Activated CD8-positive, alpha-beta T cell treated with anti-CD3 and anti-CD28 coated beads, Interleukin-2, amount 10 ng/mL, durations not matched to agents 7 days and 5 days (primary cell): ENCODE results near the gene BEAN1. TPM values are rescaled to one million over a fixed set of nuclear protein-coding genes. Genes with fewer than 3 reads are reported as not detected.

Experiments used
- ATAC-seq: fragments of 150-1000 bp; cut with Tn5 transposase; one replicate; pipeline ENCODE4 v1.10.0; 2021; ENCODE audit warnings: moderate library complexity
- CTCF ChIA-PET: fragments of 350-600 bp; sonication (Branson Sonifier 250); formaldehyde crosslinking; loops from one replicate; lab custom pipeline; 2021; ENCODE audit warnings: antibody characterized with exemption; lab: Charles Lee
- POLR2A ChIA-PET: fragments of 350-600 bp; sonication (Branson Sonifier 250); formaldehyde crosslinking; loops from one replicate; lab custom pipeline; 2021; ENCODE audit warnings: antibody characterized with exemption; lab: Charles Lee
- DNase-seq: peaks from one replicate; pipeline ENCODE4 v3.0.0-alpha.2; 2020
- H3K27ac Mint-ChIP-seq: one replicate; pipeline ENCODE4 v1.8.0; 2021; ENCODE audit warnings: mild to moderate bottlenecking, mixed read lengths
- H3K27me3 Mint-ChIP-seq: one replicate; pipeline ENCODE4 v1.8.0; 2021; ENCODE audit warnings: low read depth, mixed read lengths
- H3K36me3 Mint-ChIP-seq: one replicate; pipeline ENCODE4 v1.8.0; 2021; ENCODE audit warnings: low read depth, mixed read lengths
- H3K4me1 Mint-ChIP-seq: one replicate; pipeline ENCODE4 v1.8.0; 2021; ENCODE audit warnings: low read depth, mixed read lengths
- H3K4me3 Mint-ChIP-seq: one replicate; pipeline ENCODE4 v1.8.0; 2021; ENCODE audit warnings: mild to moderate bottlenecking, mixed read lengths
- H3K9me3 Mint-ChIP-seq: one replicate; pipeline ENCODE4 v1.8.0; 2022; ENCODE audit warnings: mixed read lengths; ENCODE audit not compliant: insufficient read depth
- total RNA-seq, 2 experiments: library from RNA; stranded (reverse); gene quantifications; one replicate each; pipeline ENCODE4 v1.2.3, GENCODE V29; 2021

The BEAN1 gene
- total RNA-seq, 2 experiments from 2014 or later: not detected

DNA sequence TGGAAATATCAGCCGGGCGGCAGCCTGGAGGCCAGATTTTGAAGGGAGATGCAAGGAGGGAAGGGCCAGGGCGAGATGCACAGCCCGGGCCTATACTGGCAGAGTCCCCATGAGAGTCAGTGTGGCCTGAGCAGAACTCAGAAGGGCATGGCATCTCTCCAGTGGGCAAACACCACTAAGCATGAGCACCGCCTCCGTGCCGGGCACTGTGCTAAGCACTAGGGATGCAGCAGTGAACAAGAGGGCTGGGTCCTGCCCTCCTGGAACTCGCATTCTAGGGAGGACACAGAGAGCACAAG lies 89.4 kb downstream of the BEAN1 start:
- CTCF ChIA-PET: interaction anchor here (1.1 to 1.5 kb wide), 10 partner anchors 8 to 174 kb away, joined by 4 to 12 read pairs (median 5); partner anchors contain the start of genes CKLF and TK2
- H3K27me3 Mint-ChIP-seq: no peaks in the 10 kb centered on the region
- H3K9me3 Mint-ChIP-seq: no peaks in the 10 kb centered on the region
- ATAC-seq (peak; percentile 40), DNase-seq (no peak)
- peak overlapping the region; percentile 74 for H3K4me3 Mint-ChIP-seq
- peaks cover 2% of the 10 kb centered on the region for H3K36me3 Mint-ChIP-seq
- H3K27ac Mint-ChIP-seq: peak overlapping the region; percentile 94
- peaks cover 70% of the 10 kb centered on the region for H3K4me1 Mint-ChIP-seq
- POLR2A ChIA-PET: interaction anchor here (1.2 to 1.5 kb wide), 2 partner anchors 8 to 36 kb away, joined by 5 to 9 read pairs; partner anchors contain the start of gene CKLF

GRCh38 chr16:66516808-66517585 lies 89.9 kb downstream of the BEAN1 start:
- ChIA-PET CTCF (interaction anchor here (1.0 to 1.8 kb wide), 5 partner anchors 9 to 110 kb away, joined by 3 to 5 read pairs (median 4); partner anchors contain the start of gene CKLF), POLR2A (interaction anchor here (1.8 kb wide), 1 partner anchor 33 kb away, joined by 30 read pairs; the partner anchor contains the start of genes CKLF and TK2)
- H3K27ac Mint-ChIP-seq: peak overlapping the region; percentile 94
- no peaks in the 10 kb centered on the region for H3K27me3 Mint-ChIP-seq
- H3K4me1 Mint-ChIP-seq: peaks cover 74% of the 10 kb centered on the region
- peak overlapping the region; percentile 74 for H3K4me3 Mint-ChIP-seq
- ATAC-seq (peak; percentile 79), DNase-seq (peak; percentile 89)
- H3K9me3 Mint-ChIP-seq: no peaks in the 10 kb centered on the region
- peaks cover 2% of the 10 kb centered on the region for H3K36me3 Mint-ChIP-seq

DNA sequence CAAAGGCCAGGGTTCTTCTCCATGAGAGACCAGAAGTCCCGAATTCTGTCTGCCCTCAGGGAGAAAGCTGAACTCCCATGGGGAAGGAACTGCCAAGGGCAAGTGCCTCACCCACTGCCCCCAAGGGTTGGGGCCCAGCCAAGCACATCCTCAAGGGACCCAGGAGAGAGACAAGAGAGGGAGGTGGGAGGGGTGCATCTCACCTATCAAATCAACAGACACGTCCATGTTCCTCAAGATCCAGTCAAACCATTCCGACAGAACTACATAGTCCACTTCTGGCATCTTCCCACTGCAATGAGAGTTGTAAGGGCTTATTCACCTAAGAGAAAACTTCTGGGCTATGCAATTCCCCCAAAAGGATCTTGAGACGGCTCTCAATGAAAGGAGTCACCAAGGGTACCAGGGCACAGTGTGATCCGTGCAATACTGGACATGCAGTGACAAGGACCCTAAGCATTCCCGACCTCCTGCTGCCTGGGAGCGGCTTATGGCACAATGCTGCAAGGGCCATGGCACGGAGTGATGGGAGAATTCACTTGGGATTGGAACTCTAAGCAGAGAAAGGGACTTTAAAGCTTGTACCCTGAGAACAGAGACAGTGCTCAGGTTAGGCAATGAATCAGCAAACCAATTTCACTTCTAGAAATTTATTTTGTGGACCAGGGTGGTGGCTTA lies 90.6 kb downstream of the BEAN1 start:
- peaks cover 5% of the 10 kb centered on the region for H3K36me3 Mint-ChIP-seq
- ChIA-PET CTCF (interaction anchor here (1.0 to 1.8 kb wide), 5 partner anchors 10 to 111 kb away, joined by 3 to 5 read pairs (median 4); partner anchors contain the start of gene CKLF), POLR2A (interaction anchor here (0.7 to 1.8 kb wide), 2 partner anchors 10 to 33 kb away, joined by 3 to 30 read pairs; partner anchors contain the start of genes CKLF and TK2)
- ATAC-seq: no peak
- peaks cover 78% of the 10 kb centered on the region for H3K4me1 Mint-ChIP-seq
- no peaks in the 10 kb centered on the region for H3K9me3 Mint-ChIP-seq
- peak overlapping the region; percentile 94 for H3K27ac Mint-ChIP-seq
- H3K27me3 Mint-ChIP-seq: no peaks in the 10 kb centered on the region
- H3K4me3 Mint-ChIP-seq: peak overlapping the region; percentile 74
- DNase-seq: no peak

GRCh38 chr16:66519482-66520373 lies 92.6 kb downstream of the BEAN1 start:
- CTCF ChIA-PET: interaction anchor here (1.1 to 6.9 kb wide), 4 partner anchors 33 to 70 kb away, joined by 4 to 63 read pairs (median 12); partner anchors contain the start of genes CKLF and TK2
- no peaks in the 10 kb centered on the region for H3K9me3 Mint-ChIP-seq
- DNase-seq (no peak), ATAC-seq (no peak)
- H3K4me3 Mint-ChIP-seq: no peak overlapping the region
- peak overlapping the region; percentile 39 for H3K27ac Mint-ChIP-seq
- H3K36me3 Mint-ChIP-seq: peaks cover 5% of the 10 kb centered on the region
- peaks cover 95% of the 10 kb centered on the region for H3K4me1 Mint-ChIP-seq
- POLR2A ChIA-PET: interaction anchor here (11.0 kb wide), 1 partner anchor 31 kb away, joined by 136 read pairs; the partner anchor contains the start of genes CKLF and TK2
- no peaks in the 10 kb centered on the region for H3K27me3 Mint-ChIP-seq

- POLR2A ChIA-PET: interaction anchor here (1.1 to 11.0 kb wide), 3 partner anchors 10 to 83 kb away, joined by 3 to 136 read pairs (median 11); partner anchors contain the start of genes CKLF, CMTM3 and TK2
- no peaks in the 10 kb centered on the region for H3K27me3 Mint-ChIP-seq
- no peak for ATAC-seq
- no peak for DNase-seq
- H3K4me3 Mint-ChIP-seq: no peak overlapping the region
- H3K27ac Mint-ChIP-seq: peak overlapping the region; percentile 64
- no peaks in the 10 kb centered on the region for H3K9me3 Mint-ChIP-seq
- H3K36me3 Mint-ChIP-seq: peaks cover 5% of the 10 kb centered on the region
- peaks cover 96% of the 10 kb centered on the region for H3K4me1 Mint-ChIP-seq
- CTCF ChIA-PET: interaction anchor here (1.1 to 6.9 kb wide), 4 partner anchors 32 to 69 kb away, joined by 4 to 63 read pairs (median 12); partner anchors contain the start of genes CKLF and TK2
Observed at GRCh38 chr16:66520406-66521170, 93.5 kb downstream of the BEAN1 start.

GRCh38 chr16:66521252-66521713 lies 94.2 kb downstream of the BEAN1 start:
- Mint-ChIP-seq H3K36me3 (peaks cover 5% of the 10 kb centered on the region), H3K27me3 (no peaks in the 10 kb centered on the region), H3K4me3 (peak overlapping the region; percentile 61), H3K4me1 (peaks cover 96% of the 10 kb centered on the region), H3K9me3 (no peaks in the 10 kb centered on the region), H3K27ac (peak overlapping the region; percentile 95)
- no peak for DNase-seq
- CTCF ChIA-PET: interaction anchor here (1.1 to 6.9 kb wide), 8 partner anchors 10 to 230 kb away, joined by 3 to 63 read pairs (median 6); partner anchors contain the start of genes CKLF, DYNC1LI2 and TK2
- POLR2A ChIA-PET: interaction anchor here (1.1 to 11.0 kb wide), 4 partner anchors 11 to 83 kb away, joined by 3 to 136 read pairs (median 8); partner anchors contain the start of genes CKLF, CMTM3 and TK2
- no peak for ATAC-seq

DNA sequence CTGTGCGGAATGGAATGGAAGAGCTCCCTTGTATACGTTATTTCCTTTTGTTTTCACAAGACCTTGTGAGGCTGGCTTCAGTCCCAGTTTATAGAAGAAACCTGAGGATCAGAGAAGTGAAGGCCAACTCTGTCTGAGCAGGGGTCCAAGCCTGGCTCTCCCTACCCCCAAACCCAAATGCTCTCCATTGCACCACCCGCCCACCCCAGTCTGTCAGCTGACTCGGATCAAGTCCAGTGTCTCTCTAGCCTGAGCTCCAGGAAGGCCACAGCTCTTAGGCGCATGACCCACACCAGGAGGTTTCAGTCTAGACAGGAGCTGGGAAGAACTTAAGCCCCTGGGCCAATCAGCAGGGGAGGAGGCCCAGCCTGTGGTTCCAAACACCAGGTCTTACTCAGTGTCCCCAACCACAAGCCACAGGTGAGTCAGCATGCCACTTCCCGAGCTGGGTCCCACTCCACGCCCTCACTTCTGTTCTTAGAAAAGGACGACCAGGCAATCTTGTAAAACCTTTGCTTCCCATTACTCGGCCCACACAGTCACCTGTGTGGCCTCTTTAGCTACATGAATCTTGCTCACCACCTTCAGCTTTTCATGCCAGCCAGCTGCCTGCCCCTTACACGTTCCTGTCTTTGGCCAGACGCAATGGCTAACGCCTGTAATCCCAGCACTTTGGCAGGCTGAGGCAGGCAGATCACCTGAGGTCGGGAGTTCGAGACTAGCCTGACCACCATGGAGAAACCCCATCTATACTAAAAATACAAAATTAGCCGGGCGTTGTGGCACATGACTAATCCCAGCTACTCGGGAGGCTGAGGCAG lies 95.1 kb downstream of the BEAN1 start:
- POLR2A ChIA-PET: interaction anchor here (1.1 to 11.0 kb wide), 4 partner anchors 29 to 82 kb away, joined by 4 to 136 read pairs (median 8); partner anchors contain the start of genes CKLF, CMTM3 and TK2
- CTCF ChIA-PET: interaction anchor here (0.7 to 6.9 kb wide), 16 partner anchors 11 to 229 kb away, joined by 3 to 63 read pairs (median 4); partner anchors contain the start of genes CKLF, DYNC1LI2 and TK2
- DNase-seq (peak; percentile 96), ATAC-seq (peak; percentile 85)
- H3K4me3 Mint-ChIP-seq: peak overlapping the region; percentile 61
- H3K27ac Mint-ChIP-seq: peak overlapping the region; percentile 95
- no peaks in the 10 kb centered on the region for H3K9me3 Mint-ChIP-seq
- H3K4me1 Mint-ChIP-seq: peaks cover 92% of the 10 kb centered on the region
- no peaks in the 10 kb centered on the region for H3K27me3 Mint-ChIP-seq
- peaks cover 3% of the 10 kb centered on the region for H3K36me3 Mint-ChIP-seq

- H3K4me3 Mint-ChIP-seq: peak overlapping the region; percentile 61
- H3K36me3 Mint-ChIP-seq: peaks cover 3% of the 10 kb centered on the region
- DNase-seq (no peak), ATAC-seq (no peak)
- H3K27ac Mint-ChIP-seq: peak overlapping the region; percentile 95
- POLR2A ChIA-PET: interaction anchor here (1.1 to 11.0 kb wide), 5 partner anchors 28 to 81 kb away, joined by 3 to 136 read pairs (median 8); partner anchors contain the start of genes CKLF, CMTM3 and TK2
- H3K9me3 Mint-ChIP-seq: no peaks in the 10 kb centered on the region
- CTCF ChIA-PET: interaction anchor here (0.9 to 6.9 kb wide), 13 partner anchors 7 to 86 kb away, joined by 3 to 63 read pairs (median 5); partner anchors contain the start of genes CKLF and TK2
- no peaks in the 10 kb centered on the region for H3K27me3 Mint-ChIP-seq
- H3K4me1 Mint-ChIP-seq: peaks cover 87% of the 10 kb centered on the region
Observed at GRCh38 chr16:66522816-66523590, 95.9 kb downstream of the BEAN1 start.
